ENCODE measurements around the gene SIAE. TPM values are rescaled to one million over a fixed set of nuclear protein-coding genes. Genes with fewer than 3 reads are reported as not detected.
A peak's percentile ranks its signal among the peaks of the same experiment; 100 is the strongest.

Gene SIAE
- total RNA-seq, 3 donors from 2014 or later (not counting 1 experiment from before 2014, with no cell fraction given), result 2.5 to 5.4 (median 2.5) TPM

DNA sequence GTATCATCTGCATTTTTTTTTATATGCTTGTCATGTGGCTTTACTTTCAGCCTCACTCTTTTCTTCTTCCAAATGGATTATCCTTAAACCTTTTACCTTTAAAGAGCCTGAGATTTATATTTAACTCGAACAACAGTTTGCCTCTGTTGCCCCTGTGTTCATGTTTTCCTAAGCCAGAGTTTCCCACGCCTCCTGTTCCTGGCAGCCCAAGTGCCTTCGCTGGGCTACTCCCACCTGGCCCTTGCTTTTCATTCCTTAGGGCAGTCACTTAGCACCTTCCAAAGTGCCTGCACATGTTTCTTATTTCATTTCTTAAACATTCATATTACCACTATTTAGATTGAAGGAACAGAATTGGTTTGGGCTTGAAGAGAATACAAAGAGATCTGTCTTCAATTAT, 37.6 kb downstream of the SIAE start:
- H3K9me3 ChIP-seq (ENCODE audit: control insufficient read depth, insufficient read depth, low read length), result no peaks in the 10 kb centered on the region
- 92% methylated on average over 3 of the region's 3 CpGs for WGBS (ENCODE audit: insufficient coverage)
- Mint-ChIP-seq H3K9me3 (no peaks in the 10 kb centered on the region), H3K4me1 (peaks cover 0 to 4% of the 10 kb centered on the region in 2 donors), H3K27ac (no peak overlapping the region), H3K27me3 (ENCODE audit: low read depth in 2 of 2) (no peaks in the 10 kb centered on the region), H3K36me3 (peaks cover 16% of the 10 kb centered on the region), H3K4me3 (no peak overlapping the region)
- intact Hi-C loops (cut with micrococcal nuclease), result no loop called here
- H3K4me3 ChIP-seq (ENCODE audit: low read length), result no peak overlapping the region
- H3K4me1 ChIP-seq (ENCODE audit: control insufficient read depth, insufficient read depth, low read length), result no peaks in the 10 kb centered on the region
- no peaks in the 10 kb centered on the region for H3K27me3 ChIP-seq (ENCODE audit: control insufficient read depth, insufficient read depth, low read length)
- DNase-seq (no peak), ATAC-seq (no peak)
- no peak overlapping the region for H3K27ac ChIP-seq (ENCODE audit: low read length)
- TF ChIP-seq CTCF (IDR thresholded peaks at IDR 0.05), result no peak
- H3K36me3 ChIP-seq (ENCODE audit: control insufficient read depth, insufficient read depth, low read length), result peaks cover 41% of the 10 kb centered on the region

DNA sequence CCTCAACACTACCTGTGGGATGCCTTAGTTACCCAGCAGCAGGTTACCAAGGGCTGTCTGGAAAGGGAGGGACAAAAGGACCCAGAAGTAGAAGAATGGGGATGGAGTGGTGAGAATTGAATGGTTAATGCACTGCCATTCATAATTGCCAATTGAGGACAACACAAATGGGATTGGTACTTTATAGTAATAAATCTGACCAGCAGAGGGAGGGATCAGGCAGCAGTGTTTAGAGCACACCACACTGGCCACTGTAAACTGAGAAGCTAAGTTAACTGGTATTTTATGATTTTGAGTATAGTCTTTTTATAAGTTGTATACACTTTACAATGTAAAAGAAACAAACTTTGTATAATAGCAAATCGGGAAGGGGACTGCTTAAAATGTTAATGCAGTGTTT, 40.2 kb downstream of the SIAE start:
- H3K27ac Mint-ChIP-seq, result no peak overlapping the region
- Histone ChIP-seq H3K9me3 (ENCODE audit: control insufficient read depth, insufficient read depth, low read length) (no peaks in the 10 kb centered on the region), H3K27me3 (ENCODE audit: control insufficient read depth, insufficient read depth, low read length) (no peaks in the 10 kb centered on the region), H3K27ac (ENCODE audit: low read length) (no peak overlapping the region), H3K4me3 (ENCODE audit: low read length) (no peak overlapping the region), H3K4me1 (ENCODE audit: control insufficient read depth, insufficient read depth, low read length) (no peaks in the 10 kb centered on the region), H3K36me3 (ENCODE audit: control insufficient read depth, insufficient read depth, low read length) (peaks cover 60% of the 10 kb centered on the region)
- no peak for ATAC-seq
- TF ChIP-seq CTCF (IDR thresholded peaks at IDR 0.05), result no peak
- H3K36me3 Mint-ChIP-seq, result peaks cover 23% of the 10 kb centered on the region
- no peak overlapping the region for H3K4me3 Mint-ChIP-seq
- no CpG with 5 or more reads among the region's 1 CpG for WGBS (ENCODE audit: insufficient coverage)
- intact Hi-C loops (cut with micrococcal nuclease), result no loop called here
- H3K4me1 Mint-ChIP-seq, result peaks cover 0 to 12% of the 10 kb centered on the region in 2 donors
- no peaks in the 10 kb centered on the region for H3K9me3 Mint-ChIP-seq
- no peaks in the 10 kb centered on the region for H3K27me3 Mint-ChIP-seq (ENCODE audit: low read depth in 2 of 2)
- no peak for DNase-seq

GRCh38 chr11:124629961-124630360, 43.6 kb downstream of the SIAE start:
- Mint-ChIP-seq H3K27me3 (ENCODE audit: low read depth in 2 of 2) (no peaks in the 10 kb centered on the region), H3K4me1 (peaks cover 18 to 31% of the 10 kb centered on the region in 2 donors), H3K36me3 (peaks cover 17% of the 10 kb centered on the region), H3K9me3 (no peaks in the 10 kb centered on the region), H3K4me3 (no peak overlapping the region), H3K27ac (peak overlapping the region in 1 of 2 donors; percentile 18)
- no peak overlapping the region for H3K27ac ChIP-seq (ENCODE audit: low read length)
- 100% methylated on average over 3 of the region's 4 CpGs for WGBS (ENCODE audit: insufficient coverage)
- H3K27me3 ChIP-seq (ENCODE audit: control insufficient read depth, insufficient read depth, low read length), result no peaks in the 10 kb centered on the region
- no peak for TF ChIP-seq CTCF (IDR thresholded peaks at IDR 0.05)
- DNase-seq, result no peak
- ATAC-seq, result no peak
- H3K9me3 ChIP-seq (ENCODE audit: control insufficient read depth, insufficient read depth, low read length), result no peaks in the 10 kb centered on the region
- H3K36me3 ChIP-seq (ENCODE audit: control insufficient read depth, insufficient read depth, low read length), result peaks cover 80% of the 10 kb centered on the region
- intact Hi-C loops (cut with micrococcal nuclease), result no loop called here
- no peaks in the 10 kb centered on the region for H3K4me1 ChIP-seq (ENCODE audit: control insufficient read depth, insufficient read depth, low read length)
- H3K4me3 ChIP-seq (ENCODE audit: low read length), result no peak overlapping the region

GRCh38 chr11:124627546-124627945, 46.0 kb downstream of the SIAE start:
- peaks cover 7% of the 10 kb centered on the region for H3K36me3 Mint-ChIP-seq

More at GRCh38 chr11:124627546-124627945, 46.0 kb downstream of the SIAE start:
- peaks cover 5% of the 10 kb centered on the region for H3K4me1 ChIP-seq (ENCODE audit: control insufficient read depth, insufficient read depth, low read length)
- WGBS (ENCODE audit: insufficient coverage), result 93% methylated on average over 4 of the region's 5 CpGs
- H3K9me3 ChIP-seq (ENCODE audit: control insufficient read depth, insufficient read depth, low read length), result no peaks in the 10 kb centered on the region
- no peak overlapping the region for H3K4me3 ChIP-seq (ENCODE audit: low read length)
- TF ChIP-seq CTCF (IDR thresholded peaks at IDR 0.05), result no peak
- Mint-ChIP-seq H3K27me3 (ENCODE audit: low read depth in 2 of 2) (no peaks in the 10 kb centered on the region), H3K4me3 (no peak overlapping the region), H3K4me1 (peaks cover 33 to 50% of the 10 kb centered on the region in 2 donors), H3K9me3 (no peaks in the 10 kb centered on the region), H3K27ac (peak overlapping the region in 1 of 2 donors; percentile 5)
- H3K27ac ChIP-seq (ENCODE audit: low read length), result no peak overlapping the region
- H3K36me3 ChIP-seq (ENCODE audit: control insufficient read depth, insufficient read depth, low read length), result peaks cover 61% of the 10 kb centered on the region
- DNase-seq, result no peak
- intact Hi-C loops (cut with micrococcal nuclease), result no loop called here
- no peaks in the 10 kb centered on the region for H3K27me3 ChIP-seq (ENCODE audit: control insufficient read depth, insufficient read depth, low read length)
- ATAC-seq, result no peak

Measured in natural killer cell (primary cell).